Parathyroid adenoma (tissue), 2 donors: Measurements from ENCODE around the gene DCANP1.

Experiments used
- H2AFZ ChIP-seq: fragments of 300-600 bp; sonication (generic); one replicate; pipeline ENCODE4 v1.7.0; 2017; ENCODE audit warnings: antibody characterized with exemption, mild to moderate bottlenecking
- H3K27ac ChIP-seq: fragments of 300-600 bp; sonication (generic); one replicate; pipeline ENCODE4 v1.7.0; 2017
- H3K27me3 ChIP-seq: fragments of 300-600 bp; sonication (generic); one replicate; pipeline ENCODE4 v1.7.0; 2017; ENCODE audit warnings: low read length; ENCODE audit not compliant: control insufficient read depth, insufficient read depth
- H3K36me3 ChIP-seq: fragments of 300-600 bp; sonication (generic); one replicate; pipeline ENCODE4 v1.7.0; 2017; ENCODE audit warnings: low read length; ENCODE audit not compliant: control insufficient read depth, insufficient read depth
- H3K4me1 ChIP-seq: fragments of 300-600 bp; sonication (generic); one replicate; pipeline ENCODE4 v1.7.0; 2017; ENCODE audit warnings: control low read depth
- H3K4me2 ChIP-seq: fragments of 300-600 bp; sonication (generic); one replicate; pipeline ENCODE4 v1.7.0; 2017; ENCODE audit warnings: low read length
- H3K4me3 ChIP-seq: fragments of 300-600 bp; sonication (generic); one replicate; pipeline ENCODE4 v1.7.0; 2017; ENCODE audit warnings: low read depth, low read length
- H3K79me2 ChIP-seq: fragments of 300-600 bp; sonication (generic); one replicate; pipeline ENCODE4 v1.7.0; 2017; ENCODE audit warnings: control low read depth
- H3K9ac ChIP-seq: fragments of 300-600 bp; sonication (generic); one replicate; pipeline ENCODE4 v1.7.0; 2017; ENCODE audit warnings: mild to moderate bottlenecking
- H3K9me3 ChIP-seq: fragments of 300-600 bp; sonication (generic); one replicate; pipeline ENCODE4 v1.7.0; 2017; ENCODE audit warnings: low read length; ENCODE audit not compliant: control insufficient read depth
- TF ChIP-seq, protein P1 (sequence below): fragments of 300-600 bp; sonication (generic); IDR thresholded peaks from one replicate; pipeline ENCODE4 v1.7.0; 2017; ENCODE audit warnings: antibody characterized with exemption, mild to moderate bottlenecking
- donor health status: primary hyperparathyroidism.

Gene DCANP1

DNA sequence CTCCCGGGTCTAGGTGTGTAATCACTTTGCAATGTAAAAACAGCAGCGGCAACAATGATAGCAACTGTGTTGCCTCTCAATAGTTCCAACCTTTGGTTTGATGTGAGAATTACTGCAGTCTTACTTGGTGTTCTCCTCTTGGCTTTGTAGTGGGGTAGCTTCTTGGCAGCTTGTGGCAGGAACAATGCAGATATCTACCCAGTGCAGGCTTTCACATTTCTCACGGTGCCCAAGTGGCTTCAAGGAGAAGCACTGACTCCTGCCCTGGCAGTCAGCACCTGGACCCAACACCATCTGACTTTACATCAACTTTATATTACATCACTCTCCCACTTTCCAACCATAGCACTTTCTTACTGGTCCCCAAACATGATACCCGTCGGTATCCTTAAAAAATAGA is 33.4 kb upstream of the DCANP1 start:
- H3K27me3 ChIP-seq: no peaks in the 10 kb centered on the region
- H3K4me1 ChIP-seq: no peaks in the 10 kb centered on the region
- H3K36me3 ChIP-seq: no peaks in the 10 kb centered on the region
- no peak overlapping the region for H3K9ac ChIP-seq
- no peaks in the 10 kb centered on the region for H3K79me2 ChIP-seq
- H3K4me3 ChIP-seq: no peak overlapping the region
- H2AFZ ChIP-seq: no peak overlapping the region
- no peak overlapping the region for H3K27ac ChIP-seq
- no peaks in the 10 kb centered on the region for H3K9me3 ChIP-seq
- TF ChIP-seq, protein P1, sequence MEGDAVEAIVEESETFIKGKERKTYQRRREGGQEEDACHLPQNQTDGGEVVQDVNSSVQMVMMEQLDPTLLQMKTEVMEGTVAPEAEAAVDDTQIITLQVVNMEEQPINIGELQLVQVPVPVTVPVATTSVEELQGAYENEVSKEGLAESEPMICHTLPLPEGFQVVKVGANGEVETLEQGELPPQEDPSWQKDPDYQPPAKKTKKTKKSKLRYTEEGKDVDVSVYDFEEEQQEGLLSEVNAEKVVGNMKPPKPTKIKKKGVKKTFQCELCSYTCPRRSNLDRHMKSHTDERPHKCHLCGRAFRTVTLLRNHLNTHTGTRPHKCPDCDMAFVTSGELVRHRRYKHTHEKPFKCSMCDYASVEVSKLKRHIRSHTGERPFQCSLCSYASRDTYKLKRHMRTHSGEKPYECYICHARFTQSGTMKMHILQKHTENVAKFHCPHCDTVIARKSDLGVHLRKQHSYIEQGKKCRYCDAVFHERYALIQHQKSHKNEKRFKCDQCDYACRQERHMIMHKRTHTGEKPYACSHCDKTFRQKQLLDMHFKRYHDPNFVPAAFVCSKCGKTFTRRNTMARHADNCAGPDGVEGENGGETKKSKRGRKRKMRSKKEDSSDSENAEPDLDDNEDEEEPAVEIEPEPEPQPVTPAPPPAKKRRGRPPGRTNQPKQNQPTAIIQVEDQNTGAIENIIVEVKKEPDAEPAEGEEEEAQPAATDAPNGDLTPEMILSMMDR: no peak
- no peak overlapping the region for H3K4me2 ChIP-seq

GRCh38 chr5:135478938-135479337 is 31.8 kb upstream of the DCANP1 start:
- no peaks in the 10 kb centered on the region for H3K36me3 ChIP-seq
- no peak overlapping the region for H3K9ac ChIP-seq
- no peak overlapping the region for H2AFZ ChIP-seq
- no peak overlapping the region for H3K27ac ChIP-seq
- H3K4me2 ChIP-seq: no peak overlapping the region
- no peaks in the 10 kb centered on the region for H3K27me3 ChIP-seq
- H3K9me3 ChIP-seq: no peaks in the 10 kb centered on the region
- no peak overlapping the region for H3K4me3 ChIP-seq
- TF ChIP-seq, protein P1: no peak
- no peaks in the 10 kb centered on the region for H3K79me2 ChIP-seq
- H3K4me1 ChIP-seq: no peaks in the 10 kb centered on the region

- Histone ChIP-seq H3K36me3 (no peaks in the 10 kb centered on the region), H3K27ac (no peak overlapping the region), H3K4me2 (no peak overlapping the region), H3K9me3 (no peaks in the 10 kb centered on the region), H3K9ac (no peak overlapping the region), H3K4me1 (no peaks in the 10 kb centered on the region), H3K79me2 (no peaks in the 10 kb centered on the region), H3K4me3 (no peak overlapping the region), H3K27me3 (no peaks in the 10 kb centered on the region), H2AFZ (no peak overlapping the region)
- TF ChIP-seq, protein P1: no peak
These were observed 30.5 kb upstream of the DCANP1 start for GRCh38 chr5:135477613-135478066.

GRCh38 chr5:135476615-135477581 is 29.8 kb upstream of the DCANP1 start:
- Histone ChIP-seq H3K4me3 (no peak overlapping the region), H3K36me3 (no peaks in the 10 kb centered on the region), H3K4me2 (no peak overlapping the region), H3K79me2 (no peaks in the 10 kb centered on the region), H2AFZ (no peak overlapping the region), H3K27me3 (no peaks in the 10 kb centered on the region), H3K9ac (no peak overlapping the region), H3K4me1 (no peaks in the 10 kb centered on the region), H3K9me3 (no peaks in the 10 kb centered on the region), H3K27ac (no peak overlapping the region)
- TF ChIP-seq, protein P1: no peak
